ENCODE measurements around the gene DCLRE1A. TPM values are rescaled to one million over a fixed set of nuclear protein-coding genes. Genes with fewer than 3 reads are reported as not detected.
A peak's percentile ranks its signal among the peaks of the same experiment; 100 is the strongest.
"Not testable (repeated sequence)": the region's sequence is repeated elsewhere in the genome, so short reads cannot be mapped to it uniquely, and the experiment has no call there.

Gene DCLRE1A
- total and polyA plus RNA-seq, 2 experiments from 2014 or later: 4.2 to 7.7 TPM

DNA sequence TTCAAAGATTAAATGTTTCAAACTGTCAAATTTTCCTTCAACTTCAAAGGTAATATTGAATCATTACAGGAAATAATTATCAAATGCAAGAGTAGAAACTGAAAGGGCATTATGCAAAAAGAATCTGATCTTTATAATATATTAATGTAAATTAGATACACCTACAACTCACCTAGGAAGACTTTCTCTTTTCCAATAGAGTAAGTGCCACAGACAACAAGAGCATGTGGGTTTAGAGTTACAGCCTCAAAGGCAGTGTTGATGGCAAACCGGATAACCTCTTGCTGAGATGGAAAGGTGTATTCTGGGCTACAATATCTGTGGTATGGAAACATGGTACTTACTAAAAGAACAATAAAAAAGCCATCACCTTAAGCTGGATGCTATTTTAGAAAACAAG lies 11.7 kb downstream of the DCLRE1A start:
- Histone ChIP-seq H3K4me3 (no peak overlapping the region), H2AFZ (no peak overlapping the region), H3K79me2 (no peaks in the 10 kb centered on the region), H3K27ac (no peak overlapping the region), H3K4me1 (ENCODE audit: insufficient read depth) (no peaks in the 10 kb centered on the region), H3K9me2 (replicated peaks; ENCODE audit: insufficient read depth) (no peaks in the 10 kb centered on the region), H3K36me3 (replicated peaks; ENCODE audit: insufficient read depth, low read depth) (no peaks in the 10 kb centered on the region), H3K27me3 (no peaks in the 10 kb centered on the region), H4K20me1 (ENCODE audit: insufficient read depth, poor library complexity, severe bottlenecking) (no peaks in the 10 kb centered on the region), H3K4me2 (no peak overlapping the region), H3K9me3 (ENCODE audit: low read depth) (no peaks in the 10 kb centered on the region)
- WGBS (ENCODE audit: low lambda C conversion rate, missing lambda C conversion rate): 68% methylated on average over 1 of the region's 1 CpG
- DNase-seq (ENCODE audit: low spot score): no peak
- TF ChIP-seq, protein P1, sequence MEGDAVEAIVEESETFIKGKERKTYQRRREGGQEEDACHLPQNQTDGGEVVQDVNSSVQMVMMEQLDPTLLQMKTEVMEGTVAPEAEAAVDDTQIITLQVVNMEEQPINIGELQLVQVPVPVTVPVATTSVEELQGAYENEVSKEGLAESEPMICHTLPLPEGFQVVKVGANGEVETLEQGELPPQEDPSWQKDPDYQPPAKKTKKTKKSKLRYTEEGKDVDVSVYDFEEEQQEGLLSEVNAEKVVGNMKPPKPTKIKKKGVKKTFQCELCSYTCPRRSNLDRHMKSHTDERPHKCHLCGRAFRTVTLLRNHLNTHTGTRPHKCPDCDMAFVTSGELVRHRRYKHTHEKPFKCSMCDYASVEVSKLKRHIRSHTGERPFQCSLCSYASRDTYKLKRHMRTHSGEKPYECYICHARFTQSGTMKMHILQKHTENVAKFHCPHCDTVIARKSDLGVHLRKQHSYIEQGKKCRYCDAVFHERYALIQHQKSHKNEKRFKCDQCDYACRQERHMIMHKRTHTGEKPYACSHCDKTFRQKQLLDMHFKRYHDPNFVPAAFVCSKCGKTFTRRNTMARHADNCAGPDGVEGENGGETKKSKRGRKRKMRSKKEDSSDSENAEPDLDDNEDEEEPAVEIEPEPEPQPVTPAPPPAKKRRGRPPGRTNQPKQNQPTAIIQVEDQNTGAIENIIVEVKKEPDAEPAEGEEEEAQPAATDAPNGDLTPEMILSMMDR (IDR thresholded peaks at IDR 0.05; ENCODE audit: poor library complexity): no peak
- TF ChIP-seq EZH2phosphoT487 (IDR thresholded peaks at IDR 0.05; ENCODE audit: low read depth, severe bottlenecking, unreplicated experiment) (no peak), EZH2 (IDR thresholded peaks at IDR 0.05; ENCODE audit: borderline replicate concordance) (no peak)

DNA sequence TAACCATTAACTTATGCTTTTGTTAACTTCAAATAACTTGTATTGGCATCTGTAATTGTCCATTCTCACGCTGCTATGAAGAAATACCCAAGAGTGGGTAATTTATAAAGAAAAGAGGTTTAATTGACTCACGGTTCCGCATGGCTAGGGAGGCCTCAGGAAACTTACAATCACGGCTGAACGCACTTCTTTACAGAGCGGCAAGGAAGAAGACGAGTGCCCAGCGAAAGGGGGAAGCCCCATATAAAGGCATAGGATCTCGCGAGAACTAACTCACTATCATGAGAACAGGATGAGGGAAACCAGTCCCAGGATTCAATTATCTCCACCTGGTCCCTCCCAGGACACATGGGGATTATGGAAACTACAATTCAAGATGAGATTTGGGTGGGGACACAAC lies 25.3 kb downstream of the DCLRE1A start:
- 92% methylated on average over 10 of the region's 10 CpGs for WGBS (ENCODE audit: low lambda C conversion rate, missing lambda C conversion rate)
- not testable (repeated sequence) for H4K20me1 ChIP-seq (ENCODE audit: insufficient read depth, poor library complexity, severe bottlenecking); H3K4me3 ChIP-seq; H3K79me2 ChIP-seq; DNase-seq (ENCODE audit: low spot score); H3K27ac ChIP-seq; H3K4me2 ChIP-seq; H3K36me3 ChIP-seq (replicated peaks; ENCODE audit: insufficient read depth, low read depth); H3K9me2 ChIP-seq (replicated peaks; ENCODE audit: insufficient read depth); H3K27me3 ChIP-seq; H3K4me1 ChIP-seq (ENCODE audit: insufficient read depth); H2AFZ ChIP-seq; H3K9me3 ChIP-seq (ENCODE audit: low read depth)

DNA sequence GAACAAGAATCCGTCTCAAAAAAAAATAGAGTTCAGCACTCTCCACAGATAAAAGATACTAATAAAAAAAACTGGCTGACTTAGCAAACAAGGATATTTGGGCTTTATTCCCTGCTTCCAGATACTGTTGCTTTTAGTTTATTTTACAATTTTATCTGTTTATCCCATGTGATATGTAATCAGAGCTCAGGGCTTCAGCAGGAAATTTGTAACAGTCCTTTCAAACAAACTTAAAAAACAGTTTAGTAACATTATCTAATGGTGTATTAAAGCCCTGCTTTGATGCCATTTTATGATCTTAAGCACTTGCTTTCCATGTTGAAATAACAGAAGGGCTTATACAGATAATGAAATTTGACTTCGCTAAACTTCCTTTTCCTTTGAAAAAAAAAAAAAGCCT lies 28.1 kb downstream of the DCLRE1A start:
- Histone ChIP-seq H3K27ac (no peak overlapping the region), H3K9me2 (replicated peaks; ENCODE audit: insufficient read depth) (no peaks in the 10 kb centered on the region), H3K36me3 (replicated peaks; ENCODE audit: insufficient read depth, low read depth) (no peaks in the 10 kb centered on the region), H3K9me3 (ENCODE audit: low read depth) (no peaks in the 10 kb centered on the region), H3K4me1 (ENCODE audit: insufficient read depth) (no peaks in the 10 kb centered on the region), H2AFZ (no peak overlapping the region), H4K20me1 (ENCODE audit: insufficient read depth, poor library complexity, severe bottlenecking) (no peaks in the 10 kb centered on the region), H3K79me2 (no peaks in the 10 kb centered on the region), H3K4me2 (no peak overlapping the region), H3K4me3 (no peak overlapping the region), H3K27me3 (no peaks in the 10 kb centered on the region)
- WGBS (ENCODE audit: low lambda C conversion rate, missing lambda C conversion rate): 33% methylated on average over 2 of the region's 2 CpGs
- TF ChIP-seq EZH2 (IDR thresholded peaks at IDR 0.05; ENCODE audit: borderline replicate concordance): no peak
- TF ChIP-seq, protein P1 (IDR thresholded peaks at IDR 0.05; ENCODE audit: poor library complexity): no peak
- TF ChIP-seq EZH2phosphoT487 (IDR thresholded peaks at IDR 0.05; ENCODE audit: low read depth, severe bottlenecking, unreplicated experiment): peak; percentile 87
- DNase-seq (ENCODE audit: low spot score): no peak

DNA sequence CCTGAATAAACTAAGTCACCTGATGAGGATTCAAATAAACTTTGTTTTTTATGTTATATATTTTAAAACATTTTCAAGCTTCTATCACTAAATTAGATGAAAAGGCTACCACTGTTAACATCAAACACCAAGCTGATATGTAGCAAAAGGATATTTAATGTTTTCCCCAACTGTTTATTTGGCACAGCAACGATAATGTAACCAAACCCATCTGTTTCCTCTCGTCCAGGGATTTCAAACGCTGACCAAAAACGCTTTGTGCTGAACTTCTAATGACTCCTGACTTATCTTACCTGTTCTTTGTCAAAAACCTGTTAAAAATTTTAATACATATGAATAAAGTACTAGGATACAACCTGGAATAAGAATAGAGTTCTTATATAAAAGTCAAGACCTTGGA lies 30.5 kb downstream of the DCLRE1A start:
- Histone ChIP-seq H3K4me3 (no peak overlapping the region), H3K27me3 (no peaks in the 10 kb centered on the region), H4K20me1 (ENCODE audit: insufficient read depth, poor library complexity, severe bottlenecking) (no peaks in the 10 kb centered on the region), H3K36me3 (replicated peaks; ENCODE audit: insufficient read depth, low read depth) (no peaks in the 10 kb centered on the region), H2AFZ (no peak overlapping the region), H3K4me1 (ENCODE audit: insufficient read depth) (no peaks in the 10 kb centered on the region), H3K9me2 (replicated peaks; ENCODE audit: insufficient read depth) (no peaks in the 10 kb centered on the region), H3K79me2 (no peaks in the 10 kb centered on the region), H3K9me3 (ENCODE audit: low read depth) (no peaks in the 10 kb centered on the region), H3K4me2 (no peak overlapping the region), H3K27ac (no peak overlapping the region)
- TF ChIP-seq EZH2phosphoT487 (IDR thresholded peaks at IDR 0.05; ENCODE audit: low read depth, severe bottlenecking, unreplicated experiment): no peak
- TF ChIP-seq, protein P1 (IDR thresholded peaks at IDR 0.05; ENCODE audit: poor library complexity): no peak
- TF ChIP-seq EZH2 (IDR thresholded peaks at IDR 0.05; ENCODE audit: borderline replicate concordance): no peak
- DNase-seq (ENCODE audit: low spot score): no peak
- WGBS (ENCODE audit: low lambda C conversion rate, missing lambda C conversion rate): 44% methylated on average over 4 of the region's 4 CpGs
